DOHH2 (cell line): Measurements from ENCODE around the gene SYCP1.

Experiments
- CTCF ChIP-seq: fragments of 200-600 bp; sonication (generic); IDR thresholded peaks from one replicate; pipeline ENCODE4 v1.5.1; 2014; ENCODE audit warnings: antibody characterized with exemption, mild to moderate bottlenecking, low read depth, low read length; ENCODE audit not compliant: poor library complexity, severe bottlenecking
- EZH2phosphoT487 ChIP-seq: fragments of 200-600 bp; sonication (generic); IDR thresholded peaks from 2 replicates; pipeline ENCODE4 v1.6.1; 2017; ENCODE audit warnings: borderline replicate concordance, mild to moderate bottlenecking, antibody characterized with exemption, low read length, moderate library complexity, mixed read lengths

GRCh38 chr1:114828251-114828650 lies 26.4 kb upstream of the SYCP1 start:
- TF ChIP-seq CTCF (no peak), EZH2phosphoT487 (no peak)
